Measurements from ENCODE around the gene JARID2. TPM values are rescaled to one million over a fixed set of nuclear protein-coding genes. Genes with fewer than 3 reads are reported as not detected.

The JARID2 gene
- total RNA-seq, 1 donor from 2014 or later = 66.1 TPM

DNA sequence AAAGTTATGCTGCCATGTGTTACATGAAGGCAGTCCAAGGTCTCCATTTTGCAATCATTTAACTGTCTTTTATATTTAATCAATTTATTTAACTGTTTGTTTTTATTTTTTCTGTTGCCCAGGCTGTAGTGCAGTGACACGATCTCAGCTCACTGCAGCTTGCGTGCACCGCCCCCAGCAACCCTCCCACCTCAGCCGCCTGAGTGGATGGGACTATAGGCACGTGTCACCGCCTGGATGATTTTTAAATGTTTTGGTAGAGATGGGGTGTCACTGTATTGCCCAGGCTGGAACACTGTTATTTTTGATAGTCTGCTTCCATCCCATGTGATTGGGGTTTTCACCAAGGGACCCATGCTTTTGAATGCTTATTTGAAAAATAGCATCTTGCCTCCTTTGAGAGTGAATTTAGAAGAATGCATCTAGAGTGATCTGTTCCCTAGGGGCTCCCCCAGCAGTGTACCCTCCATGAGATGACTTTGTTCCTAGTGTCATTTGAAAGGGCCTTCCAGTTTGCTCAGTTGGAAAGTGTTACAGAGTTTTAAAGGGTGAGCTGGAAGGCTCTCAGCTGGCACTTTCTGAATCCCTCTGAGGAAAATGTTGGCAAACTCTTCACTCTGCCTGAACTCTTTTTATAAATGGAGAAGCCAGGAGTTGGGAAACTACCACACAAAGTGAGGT is 143.4 kb downstream of the JARID2 start:
- TF ChIP-seq, protein P1, sequence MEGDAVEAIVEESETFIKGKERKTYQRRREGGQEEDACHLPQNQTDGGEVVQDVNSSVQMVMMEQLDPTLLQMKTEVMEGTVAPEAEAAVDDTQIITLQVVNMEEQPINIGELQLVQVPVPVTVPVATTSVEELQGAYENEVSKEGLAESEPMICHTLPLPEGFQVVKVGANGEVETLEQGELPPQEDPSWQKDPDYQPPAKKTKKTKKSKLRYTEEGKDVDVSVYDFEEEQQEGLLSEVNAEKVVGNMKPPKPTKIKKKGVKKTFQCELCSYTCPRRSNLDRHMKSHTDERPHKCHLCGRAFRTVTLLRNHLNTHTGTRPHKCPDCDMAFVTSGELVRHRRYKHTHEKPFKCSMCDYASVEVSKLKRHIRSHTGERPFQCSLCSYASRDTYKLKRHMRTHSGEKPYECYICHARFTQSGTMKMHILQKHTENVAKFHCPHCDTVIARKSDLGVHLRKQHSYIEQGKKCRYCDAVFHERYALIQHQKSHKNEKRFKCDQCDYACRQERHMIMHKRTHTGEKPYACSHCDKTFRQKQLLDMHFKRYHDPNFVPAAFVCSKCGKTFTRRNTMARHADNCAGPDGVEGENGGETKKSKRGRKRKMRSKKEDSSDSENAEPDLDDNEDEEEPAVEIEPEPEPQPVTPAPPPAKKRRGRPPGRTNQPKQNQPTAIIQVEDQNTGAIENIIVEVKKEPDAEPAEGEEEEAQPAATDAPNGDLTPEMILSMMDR (IDR thresholded peaks at IDR 0.05; ENCODE audit: unreplicated experiment) = no peak
- H3K9me3 Mint-ChIP-seq (ENCODE audit: unreplicated experiment) = no peaks in the 10 kb centered on the region
- H3K4me3 Mint-ChIP-seq (ENCODE audit: unreplicated experiment) = no peak overlapping the region
- peaks cover 9% of the 10 kb centered on the region for H3K27me3 Mint-ChIP-seq (ENCODE audit: unreplicated experiment)
- DNase-seq (ENCODE audit: low spot score) = no peak
- no peak overlapping the region for H3K27ac Mint-ChIP-seq (ENCODE audit: unreplicated experiment)
- no peaks in the 10 kb centered on the region for H3K36me3 Mint-ChIP-seq (ENCODE audit: low read depth, unreplicated experiment)
- peaks cover 57% of the 10 kb centered on the region for H3K4me1 Mint-ChIP-seq (ENCODE audit: unreplicated experiment)

DNA sequence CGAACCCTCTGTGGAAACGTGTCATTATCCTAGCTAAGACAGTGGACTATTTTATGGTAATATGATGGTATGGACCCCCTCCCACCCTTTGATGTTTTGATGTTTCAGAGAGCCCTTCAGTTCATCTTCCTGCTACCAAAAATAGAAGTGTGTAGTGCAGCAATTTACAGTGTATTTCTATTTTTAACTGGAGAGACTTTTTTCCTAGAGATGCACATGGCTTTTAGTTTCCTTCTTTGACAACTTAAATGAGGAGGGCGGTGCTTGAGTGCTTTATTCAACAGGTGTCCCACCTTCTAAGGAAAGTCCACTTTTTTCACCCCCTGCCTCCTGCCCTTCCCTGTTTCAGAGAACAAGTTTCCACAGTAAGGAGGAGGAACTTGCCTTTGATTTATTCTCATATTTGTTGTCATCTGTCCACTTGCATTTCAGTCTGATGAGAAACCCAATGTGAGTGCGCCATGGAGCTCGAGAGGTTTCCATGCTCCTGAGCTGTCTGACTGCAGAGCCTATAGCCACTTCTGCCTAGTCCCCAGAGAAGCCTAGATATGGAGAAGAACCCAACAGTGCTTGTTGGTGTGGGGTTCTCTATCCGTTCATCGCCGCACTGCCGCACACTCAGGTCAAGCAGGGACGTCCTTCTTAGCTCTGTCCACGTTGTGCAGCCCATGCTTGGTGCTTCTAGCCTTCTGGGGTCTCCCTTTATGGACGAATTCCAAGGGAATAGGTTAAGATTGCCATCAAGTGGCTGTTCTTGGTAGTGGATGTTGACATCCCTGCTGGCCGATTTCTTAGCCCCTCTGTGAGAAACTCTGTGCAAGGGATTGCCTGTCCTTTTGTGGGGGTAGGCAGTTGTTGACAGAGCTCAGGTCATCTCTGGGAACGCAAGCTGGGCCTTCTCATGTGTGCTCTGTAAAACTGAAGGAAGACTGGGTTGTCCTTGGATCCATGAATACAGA is 144.2 kb downstream of the JARID2 start:
- peak; percentile 65 for DNase-seq (ENCODE audit: low spot score)
- H3K9me3 Mint-ChIP-seq (ENCODE audit: unreplicated experiment) = no peaks in the 10 kb centered on the region
- H3K36me3 Mint-ChIP-seq (ENCODE audit: low read depth, unreplicated experiment) = no peaks in the 10 kb centered on the region
- peaks cover 13% of the 10 kb centered on the region for H3K27me3 Mint-ChIP-seq (ENCODE audit: unreplicated experiment)
- H3K27ac Mint-ChIP-seq (ENCODE audit: unreplicated experiment) = no peak overlapping the region
- TF ChIP-seq, protein P1 (IDR thresholded peaks at IDR 0.05; ENCODE audit: unreplicated experiment) = peak; percentile 64
- H3K4me3 Mint-ChIP-seq (ENCODE audit: unreplicated experiment) = no peak overlapping the region
- peaks cover 49% of the 10 kb centered on the region for H3K4me1 Mint-ChIP-seq (ENCODE audit: unreplicated experiment)

DNA sequence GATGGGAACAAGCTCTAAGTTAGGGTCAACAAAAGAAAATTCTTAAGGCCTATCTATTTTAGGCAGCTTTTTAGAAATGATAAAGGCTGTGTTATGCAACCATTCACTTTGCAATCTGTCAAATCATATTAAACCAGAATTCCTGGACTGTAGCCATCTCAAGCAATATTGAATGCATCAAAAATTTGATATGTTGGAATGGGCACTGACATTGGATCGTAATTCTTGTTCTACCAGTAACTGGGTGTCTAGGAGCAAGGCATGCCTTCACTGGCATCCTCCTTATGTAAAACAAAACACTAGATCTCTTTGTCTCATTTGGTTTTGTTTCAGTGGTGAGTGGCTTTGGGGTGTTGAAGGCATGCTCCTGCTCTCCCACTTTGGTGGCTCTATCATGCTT is 145.6 kb downstream of the JARID2 start:
- no peaks in the 10 kb centered on the region for H3K36me3 Mint-ChIP-seq (ENCODE audit: low read depth, unreplicated experiment)
- no peak overlapping the region for H3K4me3 Mint-ChIP-seq (ENCODE audit: unreplicated experiment)
- H3K27me3 Mint-ChIP-seq (ENCODE audit: unreplicated experiment) = peaks cover 10% of the 10 kb centered on the region
- TF ChIP-seq, protein P1 (IDR thresholded peaks at IDR 0.05; ENCODE audit: unreplicated experiment) = no peak
- H3K27ac Mint-ChIP-seq (ENCODE audit: unreplicated experiment) = no peak overlapping the region
- no peaks in the 10 kb centered on the region for H3K9me3 Mint-ChIP-seq (ENCODE audit: unreplicated experiment)
- no peak for DNase-seq (ENCODE audit: low spot score)
- H3K4me1 Mint-ChIP-seq (ENCODE audit: unreplicated experiment) = peaks cover 43% of the 10 kb centered on the region

DNA sequence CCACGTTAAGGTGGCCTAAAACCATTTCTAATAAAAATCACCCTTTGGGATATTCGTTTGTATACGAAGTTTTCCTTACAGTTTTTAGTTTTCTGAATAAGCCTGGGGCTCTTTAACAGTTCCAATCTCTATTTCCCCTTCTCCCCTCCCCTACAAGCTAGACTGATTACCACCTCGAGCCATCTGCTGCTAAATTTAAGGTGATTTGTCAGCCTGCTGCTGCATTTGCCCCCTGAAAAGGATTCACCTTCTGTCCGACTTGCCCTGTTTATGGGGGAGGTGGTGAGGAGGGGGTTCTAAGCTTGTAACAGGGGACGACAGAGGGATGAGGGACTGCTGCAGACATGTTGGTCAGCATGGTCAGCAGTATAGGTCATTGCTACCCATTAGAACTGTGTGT is 146.3 kb downstream of the JARID2 start:
- Mint-ChIP-seq H3K4me1 (ENCODE audit: unreplicated experiment) (peaks cover 36% of the 10 kb centered on the region), H3K4me3 (ENCODE audit: unreplicated experiment) (no peak overlapping the region), H3K27me3 (ENCODE audit: unreplicated experiment) (peaks cover 10% of the 10 kb centered on the region), H3K36me3 (ENCODE audit: low read depth, unreplicated experiment) (no peaks in the 10 kb centered on the region), H3K9me3 (ENCODE audit: unreplicated experiment) (no peaks in the 10 kb centered on the region), H3K27ac (ENCODE audit: unreplicated experiment) (no peak overlapping the region)
- TF ChIP-seq, protein P1 (IDR thresholded peaks at IDR 0.05; ENCODE audit: unreplicated experiment) = no peak
- no peak for DNase-seq (ENCODE audit: low spot score)
